ENCODE data around the gene KHDRBS2. TPM values are rescaled to one million over a fixed set of nuclear protein-coding genes. Genes with fewer than 3 reads are reported as not detected.

KHDRBS2 gene
- total RNA-seq, 1 donor from 2014 or later = not detected

DNA sequence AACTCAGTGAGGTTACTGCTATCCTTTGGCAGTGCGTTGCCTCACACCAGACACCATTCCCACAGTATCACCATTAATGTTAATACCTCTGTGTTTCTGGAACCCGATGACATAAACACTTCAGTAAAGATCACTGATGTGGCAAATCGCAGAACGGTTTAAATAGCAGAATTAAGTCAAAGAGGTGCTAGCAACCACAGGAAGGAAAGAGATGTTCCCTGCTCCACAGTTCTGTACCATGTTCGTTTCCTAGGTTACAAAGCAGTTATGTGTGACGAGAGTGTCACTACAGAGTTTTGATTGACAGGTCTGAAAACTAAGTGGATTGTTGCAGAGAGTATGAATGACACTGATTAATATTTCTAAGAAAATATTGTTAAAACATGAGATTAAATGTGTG lies 272.3 kb downstream of the KHDRBS2 start:
- Mint-ChIP-seq H3K4me1 (ENCODE audit: unreplicated experiment) (no peaks in the 10 kb centered on the region), H3K4me3 (ENCODE audit: unreplicated experiment) (no peak overlapping the region), H3K9me3 (ENCODE audit: unreplicated experiment) (no peaks in the 10 kb centered on the region)

DNA sequence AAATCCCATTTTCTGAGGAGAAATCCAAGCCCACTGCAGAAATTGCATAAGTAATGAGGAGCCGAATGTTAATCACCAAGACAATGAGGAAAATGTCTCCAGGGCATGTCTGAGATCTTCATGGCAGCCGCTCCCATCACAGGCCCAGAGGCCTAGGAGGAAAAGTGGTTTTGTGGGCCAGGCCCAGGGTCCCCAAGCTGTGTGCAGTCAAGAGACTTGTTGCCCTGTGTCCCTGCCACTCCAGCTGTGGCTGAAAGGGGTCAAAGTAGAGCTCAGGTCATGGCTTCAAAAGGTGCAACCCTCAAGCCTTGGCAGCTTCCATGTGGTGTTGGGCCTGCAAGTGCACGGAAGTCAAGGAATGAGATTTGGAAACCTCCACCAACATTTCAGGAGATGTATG lies 276.6 kb downstream of the KHDRBS2 start:
- no peaks in the 10 kb centered on the region for H3K9me3 Mint-ChIP-seq (ENCODE audit: unreplicated experiment)
- TF ChIP-seq, protein P1, sequence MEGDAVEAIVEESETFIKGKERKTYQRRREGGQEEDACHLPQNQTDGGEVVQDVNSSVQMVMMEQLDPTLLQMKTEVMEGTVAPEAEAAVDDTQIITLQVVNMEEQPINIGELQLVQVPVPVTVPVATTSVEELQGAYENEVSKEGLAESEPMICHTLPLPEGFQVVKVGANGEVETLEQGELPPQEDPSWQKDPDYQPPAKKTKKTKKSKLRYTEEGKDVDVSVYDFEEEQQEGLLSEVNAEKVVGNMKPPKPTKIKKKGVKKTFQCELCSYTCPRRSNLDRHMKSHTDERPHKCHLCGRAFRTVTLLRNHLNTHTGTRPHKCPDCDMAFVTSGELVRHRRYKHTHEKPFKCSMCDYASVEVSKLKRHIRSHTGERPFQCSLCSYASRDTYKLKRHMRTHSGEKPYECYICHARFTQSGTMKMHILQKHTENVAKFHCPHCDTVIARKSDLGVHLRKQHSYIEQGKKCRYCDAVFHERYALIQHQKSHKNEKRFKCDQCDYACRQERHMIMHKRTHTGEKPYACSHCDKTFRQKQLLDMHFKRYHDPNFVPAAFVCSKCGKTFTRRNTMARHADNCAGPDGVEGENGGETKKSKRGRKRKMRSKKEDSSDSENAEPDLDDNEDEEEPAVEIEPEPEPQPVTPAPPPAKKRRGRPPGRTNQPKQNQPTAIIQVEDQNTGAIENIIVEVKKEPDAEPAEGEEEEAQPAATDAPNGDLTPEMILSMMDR (IDR thresholded peaks at IDR 0.05) = no peak
- H3K27ac Mint-ChIP-seq (ENCODE audit: unreplicated experiment) = no peak overlapping the region
- DNase-seq (ENCODE audit: extremely low spot score, unreplicated experiment) = no peak
- H3K4me3 Mint-ChIP-seq (ENCODE audit: unreplicated experiment) = no peak overlapping the region
- no peaks in the 10 kb centered on the region for H3K27me3 Mint-ChIP-seq (ENCODE audit: unreplicated experiment)
- H3K4me1 Mint-ChIP-seq (ENCODE audit: unreplicated experiment) = no peaks in the 10 kb centered on the region
- H3K36me3 Mint-ChIP-seq (ENCODE audit: unreplicated experiment) = no peaks in the 10 kb centered on the region

More for the DNA sequence above, 272.3 kb downstream of the KHDRBS2 start:
- no peaks in the 10 kb centered on the region for H3K36me3 Mint-ChIP-seq (ENCODE audit: unreplicated experiment)
- no peak overlapping the region for H3K27ac Mint-ChIP-seq (ENCODE audit: unreplicated experiment)
- TF ChIP-seq, protein P1 (IDR thresholded peaks at IDR 0.05) = no peak
- H3K27me3 Mint-ChIP-seq (ENCODE audit: unreplicated experiment) = no peaks in the 10 kb centered on the region
- DNase-seq (ENCODE audit: extremely low spot score, unreplicated experiment) = no peak

- Mint-ChIP-seq H3K4me3 (ENCODE audit: unreplicated experiment) (no peak overlapping the region), H3K27ac (ENCODE audit: unreplicated experiment) (no peak overlapping the region), H3K9me3 (ENCODE audit: unreplicated experiment) (peaks cover 1% of the 10 kb centered on the region), H3K36me3 (ENCODE audit: unreplicated experiment) (no peaks in the 10 kb centered on the region), H3K27me3 (ENCODE audit: unreplicated experiment) (no peaks in the 10 kb centered on the region), H3K4me1 (ENCODE audit: unreplicated experiment) (no peaks in the 10 kb centered on the region)
- TF ChIP-seq, protein P1 (IDR thresholded peaks at IDR 0.05) = no peak
- no peak for DNase-seq (ENCODE audit: extremely low spot score, unreplicated experiment)
These were observed 296.4 kb downstream of the KHDRBS2 start for GRCh38 chr6:61989616-61990015.

- TF ChIP-seq, protein P1 (IDR thresholded peaks at IDR 0.05) = no peak
- no peak overlapping the region for H3K27ac Mint-ChIP-seq (ENCODE audit: unreplicated experiment)
- H3K4me3 Mint-ChIP-seq (ENCODE audit: unreplicated experiment) = no peak overlapping the region
These were observed 305.4 kb downstream of the KHDRBS2 start for GRCh38 chr6:61980622-61981021.

GRCh38 chr6:61977947-61978346 lies 308.1 kb downstream of the KHDRBS2 start:
- Mint-ChIP-seq H3K27ac (ENCODE audit: unreplicated experiment) (no peak overlapping the region), H3K27me3 (ENCODE audit: unreplicated experiment) (no peaks in the 10 kb centered on the region), H3K36me3 (ENCODE audit: unreplicated experiment) (no peaks in the 10 kb centered on the region), H3K4me1 (ENCODE audit: unreplicated experiment) (no peaks in the 10 kb centered on the region), H3K4me3 (ENCODE audit: unreplicated experiment) (no peak overlapping the region), H3K9me3 (ENCODE audit: unreplicated experiment) (peaks cover 3% of the 10 kb centered on the region)
- TF ChIP-seq, protein P1 (IDR thresholded peaks at IDR 0.05) = no peak
- DNase-seq (ENCODE audit: extremely low spot score, unreplicated experiment) = no peak

More at GRCh38 chr6:61980622-61981021, 305.4 kb downstream of the KHDRBS2 start:
- Mint-ChIP-seq H3K9me3 (ENCODE audit: unreplicated experiment) (peaks cover 3% of the 10 kb centered on the region), H3K4me1 (ENCODE audit: unreplicated experiment) (no peaks in the 10 kb centered on the region), H3K27me3 (ENCODE audit: unreplicated experiment) (no peaks in the 10 kb centered on the region), H3K36me3 (ENCODE audit: unreplicated experiment) (no peaks in the 10 kb centered on the region)
- DNase-seq (ENCODE audit: extremely low spot score, unreplicated experiment) = no peak
